ENCODE results near the gene MAP2K2.
"Not testable (repeated sequence)": the region's sequence is repeated elsewhere in the genome, so short reads cannot be mapped to it uniquely, and the experiment has no call there.

Gene MAP2K2

GRCh38 chr19:4149518-4150288 lies 25.8 kb upstream of the MAP2K2 start:
- Histone ChIP-seq H3K4me1 (ENCODE audit: control insufficient read depth, insufficient read depth, low read length, poor library complexity, severe bottlenecking) (peaks cover 4% of the 10 kb centered on the region), H3K9me3 (ENCODE audit: control insufficient read depth, low read length) (no peaks in the 10 kb centered on the region), H3K36me3 (ENCODE audit: control insufficient read depth, insufficient read depth, low read length) (no peaks in the 10 kb centered on the region), H3K4me3 (ENCODE audit: extremely low read depth, insufficient read depth, low read length, poor library complexity, severe bottlenecking) (no peak overlapping the region), H3K27ac (ENCODE audit: low read depth, low read length, severe bottlenecking) (no peak overlapping the region)
- WGBS, 2 experiments (ENCODE audit: insufficient coverage in 2 of 2): 83 to 84% methylated on average over 13 of the region's 17 CpGs

- no peak overlapping the region for H3K4me3 ChIP-seq (ENCODE audit: extremely low read depth, insufficient read depth, low read length, poor library complexity, severe bottlenecking)
- no peaks in the 10 kb centered on the region for H3K9me3 ChIP-seq (ENCODE audit: control insufficient read depth, low read length)
- peaks cover 4% of the 10 kb centered on the region for H3K4me1 ChIP-seq (ENCODE audit: control insufficient read depth, insufficient read depth, low read length, poor library complexity, severe bottlenecking)
- H3K27ac ChIP-seq (ENCODE audit: low read depth, low read length, severe bottlenecking): no peak overlapping the region
- no peaks in the 10 kb centered on the region for H3K36me3 ChIP-seq (ENCODE audit: control insufficient read depth, insufficient read depth, low read length)
- WGBS, 2 experiments (ENCODE audit: insufficient coverage in 2 of 2): 14 to 19% methylated on average over 1 to 5 of the region's 7 CpGs
These were observed 20.8 kb upstream of the MAP2K2 start for GRCh38 chr19:4144666-4145249.

- H3K36me3 ChIP-seq (ENCODE audit: control insufficient read depth, insufficient read depth, low read length); H3K4me3 ChIP-seq (ENCODE audit: extremely low read depth, insufficient read depth, low read length, poor library complexity, severe bottlenecking); H3K4me1 ChIP-seq (ENCODE audit: control insufficient read depth, insufficient read depth, low read length, poor library complexity, severe bottlenecking); H3K9me3 ChIP-seq (ENCODE audit: control insufficient read depth, low read length); H3K27ac ChIP-seq (ENCODE audit: low read depth, low read length, severe bottlenecking): not testable (repeated sequence)
- WGBS, 2 experiments (ENCODE audit: insufficient coverage in 2 of 2): 83% methylated on average over 1 of the region's 1 CpG; no CpG with 5 or more reads in 1 of the 2 experiments
These were observed 19.0 kb upstream of the MAP2K2 start for GRCh38 chr19:4142916-4143315.

- Histone ChIP-seq H3K4me3 (ENCODE audit: extremely low read depth, insufficient read depth, low read length, poor library complexity, severe bottlenecking) (no peak overlapping the region), H3K9me3 (ENCODE audit: control insufficient read depth, low read length) (no peaks in the 10 kb centered on the region), H3K4me1 (ENCODE audit: control insufficient read depth, insufficient read depth, low read length, poor library complexity, severe bottlenecking) (no peaks in the 10 kb centered on the region), H3K36me3 (ENCODE audit: control insufficient read depth, insufficient read depth, low read length) (no peaks in the 10 kb centered on the region), H3K27ac (ENCODE audit: low read depth, low read length, severe bottlenecking) (no peak overlapping the region)
- whole genome bisulfite sequencing, 2 experiments (ENCODE audit: insufficient coverage in 2 of 2): 74 to 92% methylated on average over 4 to 6 of the region's 12 CpGs
These were observed 16.4 kb upstream of the MAP2K2 start for GRCh38 chr19:4140237-4140711.

- Histone ChIP-seq H3K9me3 (ENCODE audit: control insufficient read depth, low read length) (no peaks in the 10 kb centered on the region), H3K4me1 (ENCODE audit: control insufficient read depth, insufficient read depth, low read length, poor library complexity, severe bottlenecking) (no peaks in the 10 kb centered on the region), H3K36me3 (ENCODE audit: control insufficient read depth, insufficient read depth, low read length) (no peaks in the 10 kb centered on the region), H3K4me3 (ENCODE audit: extremely low read depth, insufficient read depth, low read length, poor library complexity, severe bottlenecking) (no peak overlapping the region), H3K27ac (ENCODE audit: low read depth, low read length, severe bottlenecking) (no peak overlapping the region)
- 39 to 43% methylated on average over 10 to 13 of the region's 14 CpGs for WGBS, 2 experiments (ENCODE audit: insufficient coverage in 2 of 2)
These were observed 15.8 kb upstream of the MAP2K2 start for GRCh38 chr19:4139614-4140236.

GRCh38 chr19:4138445-4138844 lies 14.5 kb upstream of the MAP2K2 start:
- 74 to 100% methylated on average over 3 to 5 of the region's 5 CpGs for WGBS, 2 experiments (ENCODE audit: insufficient coverage in 2 of 2)

GRCh38 chr19:4136680-4137088 lies 12.8 kb upstream of the MAP2K2 start:
- H3K27ac ChIP-seq (ENCODE audit: low read depth, low read length, severe bottlenecking): no peak overlapping the region
- H3K4me1 ChIP-seq (ENCODE audit: control insufficient read depth, insufficient read depth, low read length, poor library complexity, severe bottlenecking): no peaks in the 10 kb centered on the region
- WGBS, 2 experiments (ENCODE audit: insufficient coverage in 2 of 2): 87 to 94% methylated on average over 3 to 6 of the region's 8 CpGs
- no peak overlapping the region for H3K4me3 ChIP-seq (ENCODE audit: extremely low read depth, insufficient read depth, low read length, poor library complexity, severe bottlenecking)
- H3K36me3 ChIP-seq (ENCODE audit: control insufficient read depth, insufficient read depth, low read length): no peaks in the 10 kb centered on the region
- H3K9me3 ChIP-seq (ENCODE audit: control insufficient read depth, low read length): no peaks in the 10 kb centered on the region

More at GRCh38 chr19:4138445-4138844, 14.5 kb upstream of the MAP2K2 start:
- H3K9me3 ChIP-seq (ENCODE audit: control insufficient read depth, low read length): no peaks in the 10 kb centered on the region
- H3K27ac ChIP-seq (ENCODE audit: low read depth, low read length, severe bottlenecking): no peak overlapping the region
- H3K4me1 ChIP-seq (ENCODE audit: control insufficient read depth, insufficient read depth, low read length, poor library complexity, severe bottlenecking): no peaks in the 10 kb centered on the region
- H3K36me3 ChIP-seq (ENCODE audit: control insufficient read depth, insufficient read depth, low read length): no peaks in the 10 kb centered on the region
- no peak overlapping the region for H3K4me3 ChIP-seq (ENCODE audit: extremely low read depth, insufficient read depth, low read length, poor library complexity, severe bottlenecking)

- 90 to 100% methylated on average over 7 to 8 of the region's 9 CpGs for WGBS, 2 experiments (ENCODE audit: insufficient coverage in 2 of 2)
- not testable (repeated sequence) for H3K9me3 ChIP-seq (ENCODE audit: control insufficient read depth, low read length); H3K27ac ChIP-seq (ENCODE audit: low read depth, low read length, severe bottlenecking); H3K36me3 ChIP-seq (ENCODE audit: control insufficient read depth, insufficient read depth, low read length); H3K4me1 ChIP-seq (ENCODE audit: control insufficient read depth, insufficient read depth, low read length, poor library complexity, severe bottlenecking); H3K4me3 ChIP-seq (ENCODE audit: extremely low read depth, insufficient read depth, low read length, poor library complexity, severe bottlenecking)
These were observed 11.5 kb upstream of the MAP2K2 start for GRCh38 chr19:4135386-4135785.

GRCh38 chr19:4134351-4134750 lies 10.4 kb upstream of the MAP2K2 start:
- 71 to 77% methylated on average over 6 of the region's 6 CpGs for WGBS, 2 experiments (ENCODE audit: insufficient coverage in 2 of 2)
- H3K4me1 ChIP-seq (ENCODE audit: control insufficient read depth, insufficient read depth, low read length, poor library complexity, severe bottlenecking): peaks cover 4% of the 10 kb centered on the region
- H3K4me3 ChIP-seq (ENCODE audit: extremely low read depth, insufficient read depth, low read length, poor library complexity, severe bottlenecking): no peak overlapping the region
- no peaks in the 10 kb centered on the region for H3K9me3 ChIP-seq (ENCODE audit: control insufficient read depth, low read length)
- H3K27ac ChIP-seq (ENCODE audit: low read depth, low read length, severe bottlenecking): no peak overlapping the region
- no peaks in the 10 kb centered on the region for H3K36me3 ChIP-seq (ENCODE audit: control insufficient read depth, insufficient read depth, low read length)

- WGBS, 2 experiments (ENCODE audit: insufficient coverage in 2 of 2): 57 to 66% methylated on average over 3 to 6 of the region's 8 CpGs
- no peak overlapping the region for H3K27ac ChIP-seq (ENCODE audit: low read depth, low read length, severe bottlenecking)
These were observed 7.0 kb upstream of the MAP2K2 start for GRCh38 chr19:4130744-4131438.

More at GRCh38 chr19:4130744-4131438, 7.0 kb upstream of the MAP2K2 start:
- Histone ChIP-seq H3K4me1 (ENCODE audit: control insufficient read depth, insufficient read depth, low read length, poor library complexity, severe bottlenecking) (peaks cover 4% of the 10 kb centered on the region), H3K36me3 (ENCODE audit: control insufficient read depth, insufficient read depth, low read length) (no peaks in the 10 kb centered on the region), H3K4me3 (ENCODE audit: extremely low read depth, insufficient read depth, low read length, poor library complexity, severe bottlenecking) (no peak overlapping the region), H3K9me3 (ENCODE audit: control insufficient read depth, low read length) (no peaks in the 10 kb centered on the region)
